ENCODE data around the gene PDE3A.
"Not testable (repeated sequence)": the region's sequence is repeated elsewhere in the genome, so short reads cannot be mapped to it uniquely, and the experiment has no call there.

The PDE3A gene

GRCh38 chr12:20368114-20368650 lies at the start of gene PDE3A:
Gene PDE3A (plus strand): TSS chr12:20368537. CDS start chr12:20369285, 748 bp downstream.
- peak in 1 of 2 experiments; percentile 18 for DNase-seq

- no peak for DNase-seq
Measured at GRCh38 chr12:20319366-20319765, 49.0 kb upstream of the PDE3A start.

- DNase-seq, result no peak
Measured at GRCh38 chr12:20320552-20320951, 47.8 kb upstream of the PDE3A start.

- not testable (repeated sequence) for DNase-seq
Measured at GRCh38 chr12:20330826-20331505, 37.4 kb upstream of the PDE3A start.

GRCh38 chr12:20339060-20339459 lies 29.3 kb upstream of the PDE3A start:
- DNase-seq, result no peak

- no peak for DNase-seq
Measured at GRCh38 chr12:20342111-20342510, 26.2 kb upstream of the PDE3A start.

- DNase-seq, result no peak
Measured at GRCh38 chr12:20345866-20346265, 22.5 kb upstream of the PDE3A start.

GRCh38 chr12:20350026-20350425 lies 18.3 kb upstream of the PDE3A start:
- no peak for DNase-seq

GRCh38 chr12:20350495-20350894 lies 17.8 kb upstream of the PDE3A start:
- DNase-seq, result no peak

GRCh38 chr12:20351406-20351805 lies 16.9 kb upstream of the PDE3A start:
- no peak for DNase-seq

GRCh38 chr12:20356048-20356447 lies 12.3 kb upstream of the PDE3A start:
- no peak for DNase-seq

- DNase-seq, result no peak
Measured at GRCh38 chr12:20360407-20360806, 7.9 kb upstream of the PDE3A start.

- no peak for DNase-seq
Measured at GRCh38 chr12:20361416-20361815, 6.9 kb upstream of the PDE3A start.

GRCh38 chr12:20364501-20364900 lies 3.8 kb upstream of the PDE3A start:
- DNase-seq, result no peak

- DNase-seq, result peak in 1 of 2 experiments; percentile 29
Measured at GRCh38 chr12:20366776-20367409, 1.4 kb upstream of the PDE3A start.

- DNase-seq, result no peak
Measured at GRCh38 chr12:20367583-20368113, 689 bp upstream of the PDE3A start.

GRCh38 chr12:20368651-20369304 lies 441 bp downstream of the PDE3A start:
- no peak for DNase-seq

GRCh38 chr12:20369305-20370013 lies 1.1 kb downstream of the PDE3A start:
- no peak for DNase-seq

- DNase-seq, result peak in 1 of 2 experiments; percentile 26
Measured at GRCh38 chr12:20370014-20370386, 1.7 kb downstream of the PDE3A start.

GRCh38 chr12:20370866-20371519 lies 2.7 kb downstream of the PDE3A start:
- DNase-seq, result no peak

GRCh38 chr12:20372326-20373096 lies 4.2 kb downstream of the PDE3A start:
- DNase-seq, result no peak

GRCh38 chr12:20374795-20375194 lies 6.5 kb downstream of the PDE3A start:
- DNase-seq, result no peak
